Measurements from ENCODE around the gene MTOR. TPM values are rescaled to one million over a fixed set of nuclear protein-coding genes. Genes with fewer than 3 reads are reported as not detected.

The MTOR gene
- total RNA-seq, 4 donors from 2014 or later, result 32.9 to 43.7 (median 39.3) TPM

GRCh38 chr1:11058026-11058425 is 204.3 kb downstream of the MTOR start:
- WGBS, result 85% methylated on average over 13 of the region's 14 CpGs
- no peaks in the 10 kb centered on the region for H3K9me3 ChIP-seq
- H3K27ac ChIP-seq, result no peak overlapping the region
- peaks cover 30% of the 10 kb centered on the region for H3K4me1 ChIP-seq
- no peak overlapping the region for H3K4me3 ChIP-seq
- peaks cover 30% of the 10 kb centered on the region for H3K36me3 ChIP-seq
- no peak for DNase-seq (ENCODE audit: low spot score in 2 of 2)
- TF ChIP-seq CTCF (IDR thresholded peaks at IDR 0.05), result no peak
- no peak for TF ChIP-seq POLR2A (IDR thresholded peaks at IDR 0.05)
- no peak for TF ChIP-seq EP300 (IDR thresholded peaks at IDR 0.05)
- TF ChIP-seq POLR2AphosphoS5 (IDR thresholded peaks at IDR 0.05), result no peak
- no peaks in the 10 kb centered on the region for H3K27me3 ChIP-seq

- Histone ChIP-seq H3K4me1 (peaks cover 31% of the 10 kb centered on the region), H3K27me3 (no peaks in the 10 kb centered on the region), H3K36me3 (peaks cover 30% of the 10 kb centered on the region), H3K27ac (no peak overlapping the region), H3K9me3 (no peaks in the 10 kb centered on the region), H3K4me3 (no peak overlapping the region)
- TF ChIP-seq POLR2AphosphoS5 (IDR thresholded peaks at IDR 0.05) (no peak), EP300 (IDR thresholded peaks at IDR 0.05) (no peak), CTCF (IDR thresholded peaks at IDR 0.05) (no peak), POLR2A (IDR thresholded peaks at IDR 0.05) (no peak)
- 96% methylated on average over 8 of the region's 8 CpGs for WGBS
- no peak for DNase-seq (ENCODE audit: low spot score in 2 of 2)
Observed at GRCh38 chr1:11057477-11057876, 204.9 kb downstream of the MTOR start.

Other genes starting within 250 kb of the MTOR start
- gene TARDBP, start 249.9 kb downstream of the MTOR start, total RNA-seq, result 100 to 1,000 TPM in 3 of 4 donors, 10 to 100 TPM in 1; 92.7 to 287 (median 156) TPM
- gene MASP2, start 215.3 kb downstream of the MTOR start, total RNA-seq, result under 1 TPM in 1 of 4 donors, not detected in 3; 0.53 TPM
- 10 to 100 TPM; 23.3 to 51.2 (median 46.6) TPM for gene SRM, start 202.5 kb downstream of the MTOR start, total RNA-seq
- 100 to 1,000 TPM in 1 of 4 donors, 10 to 100 TPM in 3; 45.7 to 127 (median 68.7) TPM for gene EXOSC10, start 162.7 kb downstream of the MTOR start, total RNA-seq
- gene ANGPTL7, start 73.2 kb downstream of the MTOR start, total RNA-seq, result 10 to 100 TPM in 1 of 4 donors, 1 to 10 TPM in 3; 2.8 to 18.6 (median 4.1) TPM
- 10 to 100 TPM; 17.1 to 26.8 (median 19.6) TPM for gene UBIAD1, start 10.6 kb upstream of the MTOR start, total RNA-seq
- not detected for gene DISP3, start 216.6 kb upstream of the MTOR start, total RNA-seq

Data from suprapubic skin (tissue), 4 donors.